Measurements from ENCODE around the gene ELAC2.
A peak's percentile ranks its signal among the peaks of the same experiment; 100 is the strongest.

DNA sequence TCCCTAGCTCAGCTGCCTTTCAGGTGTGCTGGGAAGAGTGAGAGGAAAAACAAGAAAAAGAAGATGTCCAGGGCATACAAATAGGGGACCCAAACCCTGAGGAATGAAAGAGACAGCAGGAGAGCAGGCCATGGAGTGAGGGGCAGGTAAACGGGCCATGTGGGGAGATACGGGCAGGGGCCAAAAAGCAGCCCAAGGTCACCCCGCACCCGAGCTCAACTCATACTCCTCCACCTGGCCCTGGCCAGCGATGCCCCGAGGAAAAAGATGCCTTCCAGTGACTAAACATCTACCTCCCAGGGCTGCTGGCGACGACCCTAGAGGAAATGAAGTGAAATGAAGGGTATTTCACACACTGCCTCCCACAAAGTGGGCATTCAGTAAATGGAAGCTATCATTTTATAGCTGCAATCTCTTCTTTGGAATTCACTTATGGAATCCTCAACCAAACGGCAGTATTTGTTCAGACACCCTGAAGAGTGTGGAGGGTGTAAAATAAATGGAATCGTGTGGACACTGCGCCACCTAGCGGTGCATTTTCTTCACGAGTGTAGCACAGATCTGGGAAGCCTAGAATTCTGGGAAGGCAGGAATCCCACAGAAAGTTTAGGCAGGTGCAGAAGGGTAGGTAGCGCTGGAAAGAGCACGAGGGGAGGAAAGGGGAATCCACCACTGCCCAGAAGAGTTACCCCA is 14.9 kb downstream of the ELAC2 start:
- TF ChIP-seq, protein P1, sequence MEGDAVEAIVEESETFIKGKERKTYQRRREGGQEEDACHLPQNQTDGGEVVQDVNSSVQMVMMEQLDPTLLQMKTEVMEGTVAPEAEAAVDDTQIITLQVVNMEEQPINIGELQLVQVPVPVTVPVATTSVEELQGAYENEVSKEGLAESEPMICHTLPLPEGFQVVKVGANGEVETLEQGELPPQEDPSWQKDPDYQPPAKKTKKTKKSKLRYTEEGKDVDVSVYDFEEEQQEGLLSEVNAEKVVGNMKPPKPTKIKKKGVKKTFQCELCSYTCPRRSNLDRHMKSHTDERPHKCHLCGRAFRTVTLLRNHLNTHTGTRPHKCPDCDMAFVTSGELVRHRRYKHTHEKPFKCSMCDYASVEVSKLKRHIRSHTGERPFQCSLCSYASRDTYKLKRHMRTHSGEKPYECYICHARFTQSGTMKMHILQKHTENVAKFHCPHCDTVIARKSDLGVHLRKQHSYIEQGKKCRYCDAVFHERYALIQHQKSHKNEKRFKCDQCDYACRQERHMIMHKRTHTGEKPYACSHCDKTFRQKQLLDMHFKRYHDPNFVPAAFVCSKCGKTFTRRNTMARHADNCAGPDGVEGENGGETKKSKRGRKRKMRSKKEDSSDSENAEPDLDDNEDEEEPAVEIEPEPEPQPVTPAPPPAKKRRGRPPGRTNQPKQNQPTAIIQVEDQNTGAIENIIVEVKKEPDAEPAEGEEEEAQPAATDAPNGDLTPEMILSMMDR (IDR thresholded peaks at IDR 0.05) = peak; percentile 79 to 90 (median 81)
- TF ChIP-seq POLR2A (IDR thresholded peaks at IDR 0.05) = no peak
